Chondrocyte (in vitro differentiated cells): ENCODE data around the gene TMED1. TPM values are rescaled to one million over a fixed set of nuclear protein-coding genes. Genes with fewer than 3 reads are reported as not detected.

Experiments used
- DNase-seq: peaks from one replicate; pipeline ENCODE4 v3.0.0; 2021; ENCODE audit warnings: mixed read lengths, low spot score
- H3K27ac Mint-ChIP-seq: one replicate; pipeline ENCODE4 v1.8.0; 2021; ENCODE audit warnings: mild to moderate bottlenecking, moderate library complexity, mixed read lengths; ENCODE audit not compliant: unreplicated experiment
- H3K27me3 Mint-ChIP-seq: 2 replicates; pipeline ENCODE4 v1.8.0; 2021; ENCODE audit warnings: low read depth, mixed read lengths
- H3K36me3 Mint-ChIP-seq: 2 replicates; pipeline ENCODE4 v1.8.0; 2021; ENCODE audit warnings: low read depth, mixed read lengths
- H3K4me1 Mint-ChIP-seq: 2 replicates; pipeline ENCODE4 v1.8.0; 2021; ENCODE audit warnings: low read depth, mild to moderate bottlenecking, mixed read lengths
- H3K4me3 Mint-ChIP-seq: one replicate; pipeline ENCODE4 v1.8.0; 2021; ENCODE audit warnings: mild to moderate bottlenecking, moderate library complexity, mixed read lengths; ENCODE audit not compliant: unreplicated experiment
- H3K9me3 Mint-ChIP-seq: 2 replicates; pipeline ENCODE4 v1.8.0; 2021; ENCODE audit warnings: low read depth, mixed read lengths
- total RNA-seq: library from RNA; stranded (reverse); gene quantifications from 3 replicates; pipeline ENCODE4 v1.2.1, GENCODE V29; 2021
- TF ChIP-seq, protein P1 (sequence below): fragments of 200-600 bp; sonication (generic); IDR thresholded peaks from 2 replicates; pipeline ENCODE4 v1.5.0; 2021; ENCODE audit warnings: antibody characterized with exemption, mild to moderate bottlenecking, moderate library complexity

Gene TMED1
- total RNA-seq, 1 donor from 2014 or later, result 29.1 TPM

GRCh38 chr19:10835089-10835753 is 791 bp downstream of the TMED1 start:
- Mint-ChIP-seq H3K9me3 (peaks cover 3% of the 10 kb centered on the region), H3K27ac (peak overlapping the region; percentile 100), H3K4me3 (peak overlapping the region; percentile 94), H3K27me3 (no peaks in the 10 kb centered on the region), H3K36me3 (peaks cover 6% of the 10 kb centered on the region), H3K4me1 (peaks cover 16% of the 10 kb centered on the region)
- DNase-seq, result peak; percentile 91
- TF ChIP-seq, protein P1, sequence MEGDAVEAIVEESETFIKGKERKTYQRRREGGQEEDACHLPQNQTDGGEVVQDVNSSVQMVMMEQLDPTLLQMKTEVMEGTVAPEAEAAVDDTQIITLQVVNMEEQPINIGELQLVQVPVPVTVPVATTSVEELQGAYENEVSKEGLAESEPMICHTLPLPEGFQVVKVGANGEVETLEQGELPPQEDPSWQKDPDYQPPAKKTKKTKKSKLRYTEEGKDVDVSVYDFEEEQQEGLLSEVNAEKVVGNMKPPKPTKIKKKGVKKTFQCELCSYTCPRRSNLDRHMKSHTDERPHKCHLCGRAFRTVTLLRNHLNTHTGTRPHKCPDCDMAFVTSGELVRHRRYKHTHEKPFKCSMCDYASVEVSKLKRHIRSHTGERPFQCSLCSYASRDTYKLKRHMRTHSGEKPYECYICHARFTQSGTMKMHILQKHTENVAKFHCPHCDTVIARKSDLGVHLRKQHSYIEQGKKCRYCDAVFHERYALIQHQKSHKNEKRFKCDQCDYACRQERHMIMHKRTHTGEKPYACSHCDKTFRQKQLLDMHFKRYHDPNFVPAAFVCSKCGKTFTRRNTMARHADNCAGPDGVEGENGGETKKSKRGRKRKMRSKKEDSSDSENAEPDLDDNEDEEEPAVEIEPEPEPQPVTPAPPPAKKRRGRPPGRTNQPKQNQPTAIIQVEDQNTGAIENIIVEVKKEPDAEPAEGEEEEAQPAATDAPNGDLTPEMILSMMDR, result no peak

DNA sequence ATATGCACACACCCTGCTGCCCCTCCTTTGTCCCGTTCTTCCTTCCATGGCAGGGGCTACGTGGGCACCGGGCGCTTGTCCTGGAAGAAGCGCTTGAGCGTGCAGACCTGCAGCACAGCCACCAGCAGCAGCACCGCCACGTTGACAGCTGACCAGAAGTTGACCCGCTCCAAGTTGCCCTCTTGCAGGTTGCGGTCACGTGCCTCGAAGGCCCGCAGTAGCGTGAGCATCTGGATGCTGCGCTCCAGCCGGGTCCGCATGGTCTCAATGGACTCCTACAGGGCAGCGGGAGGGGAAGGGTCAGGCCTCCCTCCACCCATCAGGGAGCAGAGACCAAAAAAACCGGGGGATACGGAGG is 3.1 kb downstream of the TMED1 start:
- TF ChIP-seq, protein P1, result no peak
- Mint-ChIP-seq H3K27ac (no peak overlapping the region), H3K4me3 (no peak overlapping the region), H3K36me3 (peaks cover 6% of the 10 kb centered on the region), H3K27me3 (no peaks in the 10 kb centered on the region), H3K4me1 (peaks cover 16% of the 10 kb centered on the region), H3K9me3 (no peaks in the 10 kb centered on the region)
- DNase-seq, result no peak

GRCh38 chr19:10831987-10832938 is 3.7 kb downstream of the TMED1 start:
- no peaks in the 10 kb centered on the region for H3K9me3 Mint-ChIP-seq
- no peak for DNase-seq
- H3K36me3 Mint-ChIP-seq, result peaks cover 6% of the 10 kb centered on the region
- H3K27me3 Mint-ChIP-seq, result no peaks in the 10 kb centered on the region
- peak overlapping the region; percentile 8 for H3K27ac Mint-ChIP-seq
- peaks cover 16% of the 10 kb centered on the region for H3K4me1 Mint-ChIP-seq
- H3K4me3 Mint-ChIP-seq, result no peak overlapping the region
- TF ChIP-seq, protein P1, result no peak

- Mint-ChIP-seq H3K4me1 (peaks cover 5% of the 10 kb centered on the region), H3K36me3 (peaks cover 9% of the 10 kb centered on the region), H3K9me3 (no peaks in the 10 kb centered on the region), H3K27me3 (no peaks in the 10 kb centered on the region), H3K27ac (no peak overlapping the region), H3K4me3 (no peak overlapping the region)
- no peak for DNase-seq
- TF ChIP-seq, protein P1, result no peak
Observed at GRCh38 chr19:10830931-10831779, 4.9 kb downstream of the TMED1 start.

- Mint-ChIP-seq H3K9me3 (no peaks in the 10 kb centered on the region), H3K4me1 (peaks cover 1% of the 10 kb centered on the region), H3K27me3 (no peaks in the 10 kb centered on the region), H3K27ac (no peak overlapping the region), H3K4me3 (no peak overlapping the region), H3K36me3 (peaks cover 9% of the 10 kb centered on the region)
- no peak for DNase-seq
- TF ChIP-seq, protein P1, result no peak
Observed at GRCh38 chr19:10830370-10830769, 5.6 kb downstream of the TMED1 start.
